Esophagus (tissue), 2 donors: ENCODE results near the gene CRIP2. TPM values are rescaled to one million over a fixed set of nuclear protein-coding genes. Genes with fewer than 3 reads are reported as not detected.
A peak's percentile ranks its signal among the peaks of the same experiment; 100 is the strongest.

Experiments
- H3K27ac ChIP-seq, 2 donors: one replicate each; pipeline ENCODE4 v1.5.1; 2013; ENCODE audit warnings: low read depth in 2 of 2, mild to moderate bottlenecking in 2 of 2, inconsistent platforms in 1 of 2, low read length in 1 of 2, moderate library complexity in 1 of 2
- H3K27me3 ChIP-seq, 2 donors: one replicate each; pipeline ENCODE4 v1.6.1; 2013; ENCODE audit warnings: low read length in 2 of 2, control low read depth in 1 of 2, mild to moderate bottlenecking in 1 of 2; ENCODE audit not compliant: insufficient read depth in 2 of 2, control insufficient read depth in 1 of 2
- H3K36me3 ChIP-seq, 2 donors: one replicate each; pipeline ENCODE4 v1.6.1; 2013; ENCODE audit warnings: low read length in 1 of 2; ENCODE audit not compliant: control insufficient read depth in 2 of 2, insufficient read depth in 2 of 2
- H3K4me1 ChIP-seq, 2 donors: one replicate each; pipeline ENCODE4 v1.6.1; 2013; ENCODE audit warnings: low read length in 1 of 2; ENCODE audit not compliant: control insufficient read depth in 2 of 2, insufficient read depth in 2 of 2
- H3K4me3 ChIP-seq, 2 donors: one replicate each; pipeline ENCODE4 v1.5.1; 2013; ENCODE audit warnings: low read length in 2 of 2, mild to moderate bottlenecking in 2 of 2, low read depth in 1 of 2, moderate library complexity in 1 of 2
- H3K9me3 ChIP-seq, 2 donors: one replicate each; pipeline ENCODE4 v1.6.1; 2013; ENCODE audit warnings: mild to moderate bottlenecking in 2 of 2, low read depth in 1 of 2, low read length in 1 of 2, moderate library complexity in 1 of 2; ENCODE audit not compliant: control insufficient read depth in 2 of 2, insufficient read depth in 1 of 2
- WGBS, 2 donors: extraction: QIAGEN DNeasy Blood & Tissue Kit; methylation state at CpG; one replicate each; pipeline ENCODE4 v1.1.7; 2013; 5-methylcytosine and 5-hydroxymethylcytosine counted together
- polyA plus RNA-seq, 2 donors: library from polyadenylated mRNA; stranded (reverse); fragments of 200-250 nt; gene quantifications; one replicate each; pipeline ENCODE4 v1.2.3, GENCODE V29; 2013
- donor health status: healthy with polysubstance abuse.
- donor health status: Bipolar disorder and iron deficiency.

Gene CRIP2
- polyA plus RNA-seq, 2 donors = 99.5 to 145 TPM

- peaks cover 14 to 58% of the 10 kb centered on the region in 2 donors for H3K36me3 ChIP-seq
- H3K27me3 ChIP-seq = no peaks in the 10 kb centered on the region
- WGBS, 2 donors = 89 to 90% methylated on average over 18 of the region's 18 CpGs
- H3K4me1 ChIP-seq = no peaks in the 10 kb centered on the region
- no peaks in the 10 kb centered on the region for H3K9me3 ChIP-seq
- H3K4me3 ChIP-seq = no peak overlapping the region
- H3K27ac ChIP-seq = no peak overlapping the region
Observed at GRCh38 chr14:105458010-105458409, 16.6 kb upstream of the CRIP2 start.

GRCh38 chr14:105458571-105458970 is 16.1 kb upstream of the CRIP2 start:
- 87 to 91% methylated on average over 13 to 14 of the region's 14 CpGs for whole genome bisulfite sequencing, 2 donors
- no peaks in the 10 kb centered on the region for H3K9me3 ChIP-seq
- no peaks in the 10 kb centered on the region for H3K27me3 ChIP-seq
- H3K4me3 ChIP-seq = no peak overlapping the region
- no peaks in the 10 kb centered on the region for H3K4me1 ChIP-seq
- H3K36me3 ChIP-seq = peaks cover 14 to 59% of the 10 kb centered on the region in 2 donors
- no peak overlapping the region for H3K27ac ChIP-seq

GRCh38 chr14:105460116-105460515 is 14.5 kb upstream of the CRIP2 start:
- H3K9me3 ChIP-seq = no peaks in the 10 kb centered on the region
- H3K36me3 ChIP-seq = peaks cover 14 to 65% of the 10 kb centered on the region in 2 donors
- no peak overlapping the region for H3K4me3 ChIP-seq
- peaks cover 0 to 3% of the 10 kb centered on the region in 2 donors for H3K4me1 ChIP-seq
- no peak overlapping the region for H3K27ac ChIP-seq
- 93 to 95% methylated on average over 14 to 17 of the region's 17 CpGs for WGBS, 2 donors
- H3K27me3 ChIP-seq = no peaks in the 10 kb centered on the region

- Histone ChIP-seq H3K27me3 (no peaks in the 10 kb centered on the region), H3K9me3 (no peaks in the 10 kb centered on the region), H3K4me3 (no peak overlapping the region), H3K4me1 (peaks cover 0 to 8% of the 10 kb centered on the region in 2 donors), H3K27ac (no peak overlapping the region), H3K36me3 (peaks cover 14 to 61% of the 10 kb centered on the region in 2 donors)
- 91 to 93% methylated on average over 17 of the region's 17 CpGs for WGBS, 2 donors
Observed at GRCh38 chr14:105460616-105461015, 14.0 kb upstream of the CRIP2 start.

GRCh38 chr14:105461903-105462302 is 12.7 kb upstream of the CRIP2 start:
- Histone ChIP-seq H3K36me3 (peaks cover 8 to 50% of the 10 kb centered on the region in 2 donors), H3K4me1 (peaks cover 4 to 16% of the 10 kb centered on the region in 2 donors)

GRCh38 chr14:105464501-105464900 is 10.1 kb upstream of the CRIP2 start:
- 92 to 95% methylated on average over 33 of the region's 33 CpGs for WGBS, 2 donors
- Histone ChIP-seq H3K27me3 (no peaks in the 10 kb centered on the region), H3K36me3 (peaks cover 6 to 42% of the 10 kb centered on the region in 2 donors), H3K4me1 (peaks cover 7 to 41% of the 10 kb centered on the region in 2 donors), H3K4me3 (no peak overlapping the region), H3K27ac (no peak overlapping the region), H3K9me3 (no peaks in the 10 kb centered on the region)

More at GRCh38 chr14:105461903-105462302, 12.7 kb upstream of the CRIP2 start:
- 95 to 98% methylated on average over 18 of the region's 18 CpGs for WGBS, 2 donors
- H3K27ac ChIP-seq = no peak overlapping the region
- H3K4me3 ChIP-seq = no peak overlapping the region
- H3K9me3 ChIP-seq = no peaks in the 10 kb centered on the region
- no peaks in the 10 kb centered on the region for H3K27me3 ChIP-seq

GRCh38 chr14:105465209-105466031 is 9.2 kb upstream of the CRIP2 start:
- Histone ChIP-seq H3K27ac (no peak overlapping the region), H3K4me1 (peaks cover 7 to 46% of the 10 kb centered on the region in 2 donors), H3K36me3 (peaks cover 3 to 42% of the 10 kb centered on the region in 2 donors), H3K4me3 (no peak overlapping the region), H3K9me3 (no peaks in the 10 kb centered on the region), H3K27me3 (no peaks in the 10 kb centered on the region)
- WGBS, 2 donors = 71 to 74% methylated on average over 20 of the region's 20 CpGs

GRCh38 chr14:105466531-105467248 is 7.9 kb upstream of the CRIP2 start:
- H3K4me3 ChIP-seq = no peak overlapping the region
- WGBS, 2 donors = 63 to 82% methylated on average over 43 to 53 of the region's 53 CpGs

GRCh38 chr14:105467249-105467941 is 7.2 kb upstream of the CRIP2 start:
- no peaks in the 10 kb centered on the region for H3K27me3 ChIP-seq
- no peaks in the 10 kb centered on the region for H3K9me3 ChIP-seq
- H3K4me1 ChIP-seq = peaks cover 7 to 52% of the 10 kb centered on the region in 2 donors
- 56 to 71% methylated on average over 20 of the region's 20 CpGs for WGBS, 2 donors
- peak overlapping the region; percentile 65 to 75 for H3K27ac ChIP-seq
- H3K4me3 ChIP-seq = no peak overlapping the region
- peaks cover 0 to 26% of the 10 kb centered on the region in 2 donors for H3K36me3 ChIP-seq

More at GRCh38 chr14:105466531-105467248, 7.9 kb upstream of the CRIP2 start:
- Histone ChIP-seq H3K36me3 (peaks cover 0 to 29% of the 10 kb centered on the region in 2 donors), H3K9me3 (no peaks in the 10 kb centered on the region), H3K4me1 (peaks cover 7 to 48% of the 10 kb centered on the region in 2 donors), H3K27ac (peak overlapping the region in 1 of 2 donors; percentile 36), H3K27me3 (no peaks in the 10 kb centered on the region)
